Thoracic aorta (tissue), 2 donors: ENCODE results near the gene DROSHA. TPM values are rescaled to one million over a fixed set of nuclear protein-coding genes. Genes with fewer than 3 reads are reported as not detected.

Experiments used
- ATAC-seq: fragments of 150-250 bp; one replicate; pipeline ENCODE4 v1.8.0; 2017; ENCODE audit warnings: low read depth; ENCODE audit not compliant: insufficient number of reproducible peaks, low FRiP score
- DNase-seq: peaks from one replicate; pipeline ENCODE4 v3.0.0-alpha.2; 2020; ENCODE audit warnings: low spot score
- H3K27ac ChIP-seq, 2 donors: fragments of 200-600 bp; sonication (generic); 1 replicate in 1 of 2; 2 replicates in 1 of 2; pipeline ENCODE4 v1.5.1; 2016; ENCODE audit warnings: mild to moderate bottlenecking in 2 of 2, moderate library complexity in 2 of 2
- H3K27me3 ChIP-seq: fragments of 200-600 bp; sonication (generic); replicated peaks from 2 replicates; pipeline ENCODE4 v1.6.0; 2016; ENCODE audit warnings: mild to moderate bottlenecking; ENCODE audit not compliant: insufficient read depth
- H3K36me3 ChIP-seq: fragments of 200-600 bp; sonication (generic); one replicate; pipeline ENCODE4 v1.5.1; 2016
- H3K4me1 ChIP-seq, 2 donors: fragments of 200-600 bp; sonication (generic); 1 replicate in 1 of 2; 2 replicates in 1 of 2; pipeline versions ENCODE4 v1.5.1 to v1.6.0; 2016; ENCODE audit warnings: low read depth in 2 of 2, mild to moderate bottlenecking in 1 of 2; ENCODE audit not compliant: control insufficient read depth in 1 of 2
- H3K4me3 ChIP-seq: fragments of 200-600 bp; sonication (generic); 2 replicates; pipeline ENCODE4 v1.5.1; 2016; ENCODE audit warnings: mild to moderate bottlenecking
- H3K9me3 ChIP-seq: fragments of 200-600 bp; sonication (generic); 2 replicates; pipeline ENCODE4 v1.5.1; 2016
- CTCF ChIP-seq: fragments of 200-600 bp; sonication (generic); IDR thresholded peaks from one replicate; pipeline ENCODE4 v1.5.1; 2019; ENCODE audit warnings: antibody characterized with exemption
- total RNA-seq, 2 donors: library from RNA; depleted of rRNA; stranded (reverse); fragments of >200 nt; gene quantifications; one replicate each; pipeline versions ENCODE4 v1.1.0 to v1.2.3, GENCODE V29; 2016

DROSHA gene
- total RNA-seq, 2 donors from 2014 or later: 28.8 to 70.7 TPM

DNA sequence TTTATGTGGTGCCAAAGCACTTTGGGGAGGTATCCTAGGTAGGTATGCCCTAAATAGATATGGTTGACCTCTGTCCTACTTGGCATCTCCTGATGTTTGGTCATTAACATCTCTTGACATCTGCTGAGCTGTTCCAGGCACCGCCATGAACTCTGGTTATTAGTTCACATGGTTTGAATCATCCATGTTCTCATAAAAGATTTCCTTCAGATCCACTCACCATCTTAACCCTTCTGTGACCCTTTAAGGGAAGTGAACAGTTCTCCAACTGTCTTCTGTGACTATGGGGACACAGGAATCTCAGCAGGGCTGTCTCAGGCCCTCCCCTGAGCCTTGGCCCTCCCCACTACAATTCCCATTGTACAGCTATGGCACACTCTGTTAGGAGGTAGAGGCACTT, 170.7 kb downstream of the DROSHA start:
- no peaks in the 10 kb centered on the region for H3K27me3 ChIP-seq
- H3K4me3 ChIP-seq: no peak overlapping the region
- no peaks in the 10 kb centered on the region for H3K4me1 ChIP-seq
- no peak for TF ChIP-seq CTCF
- H3K9me3 ChIP-seq: no peaks in the 10 kb centered on the region
- H3K36me3 ChIP-seq: no peaks in the 10 kb centered on the region
- DNase-seq (no peak), ATAC-seq (no peak)
- no peak overlapping the region for H3K27ac ChIP-seq

GRCh38 chr5:31359839-31360238, 172.1 kb downstream of the DROSHA start:
- ATAC-seq (no peak), DNase-seq (no peak)
- H3K27me3 ChIP-seq: no peaks in the 10 kb centered on the region
- H3K4me1 ChIP-seq: no peaks in the 10 kb centered on the region
- TF ChIP-seq CTCF: no peak
- no peaks in the 10 kb centered on the region for H3K9me3 ChIP-seq
- H3K36me3 ChIP-seq: no peaks in the 10 kb centered on the region
- no peak overlapping the region for H3K4me3 ChIP-seq
- no peak overlapping the region for H3K27ac ChIP-seq

- TF ChIP-seq CTCF: no peak
- no peak for DNase-seq
- no peaks in the 10 kb centered on the region for H3K36me3 ChIP-seq
- H3K27ac ChIP-seq: no peak overlapping the region
- H3K27me3 ChIP-seq: no peaks in the 10 kb centered on the region
- ATAC-seq: no peak
- H3K9me3 ChIP-seq: no peaks in the 10 kb centered on the region
- no peaks in the 10 kb centered on the region for H3K4me1 ChIP-seq
- H3K4me3 ChIP-seq: no peak overlapping the region
These were observed 174.9 kb downstream of the DROSHA start for GRCh38 chr5:31357038-31357437.

GRCh38 chr5:31355337-31355736, 176.6 kb downstream of the DROSHA start:
- TF ChIP-seq CTCF: no peak
- Histone ChIP-seq H3K36me3 (no peaks in the 10 kb centered on the region), H3K27me3 (no peaks in the 10 kb centered on the region), H3K4me3 (no peak overlapping the region), H3K9me3 (no peaks in the 10 kb centered on the region), H3K4me1 (no peaks in the 10 kb centered on the region), H3K27ac (no peak overlapping the region)
- no peak for DNase-seq
- ATAC-seq: no peak

Other genes starting within 250 kb of the DROSHA start
- 10 to 100 TPM; 10.3 to 10.8 TPM for gene C5orf22, start 208 bp upstream of the DROSHA start, total RNA-seq
- gene PDZD2, start 107.0 kb upstream of the DROSHA start, total RNA-seq: 10 to 100 TPM in 1 of 2 donors, 1 to 10 TPM in 1; 4.5 to 15.7 TPM